ENCODE measurements around the gene VMO1. TPM values are rescaled to one million over a fixed set of nuclear protein-coding genes. Genes with fewer than 3 reads are reported as not detected.

Gene VMO1
- total RNA-seq, 1 donor from 2014 or later: 1.3 TPM

GRCh38 chr17:4827399-4827798, 41.2 kb upstream of the VMO1 start:
- no peak for DNase-seq (ENCODE audit: low spot score, unreplicated experiment)
- Mint-ChIP-seq H3K4me1 (ENCODE audit: low read depth) (peaks cover 4% of the 10 kb centered on the region), H3K27ac (no peak overlapping the region), H3K4me3 (ENCODE audit: low read depth) (no peak overlapping the region), H3K9me3 (ENCODE audit: low read depth) (no peaks in the 10 kb centered on the region), H3K36me3 (ENCODE audit: insufficient read depth) (peaks cover 2% of the 10 kb centered on the region), H3K27me3 (no peaks in the 10 kb centered on the region)
- no peak for TF ChIP-seq CTCF (IDR thresholded peaks at IDR 0.05; ENCODE audit: unreplicated experiment)

DNA sequence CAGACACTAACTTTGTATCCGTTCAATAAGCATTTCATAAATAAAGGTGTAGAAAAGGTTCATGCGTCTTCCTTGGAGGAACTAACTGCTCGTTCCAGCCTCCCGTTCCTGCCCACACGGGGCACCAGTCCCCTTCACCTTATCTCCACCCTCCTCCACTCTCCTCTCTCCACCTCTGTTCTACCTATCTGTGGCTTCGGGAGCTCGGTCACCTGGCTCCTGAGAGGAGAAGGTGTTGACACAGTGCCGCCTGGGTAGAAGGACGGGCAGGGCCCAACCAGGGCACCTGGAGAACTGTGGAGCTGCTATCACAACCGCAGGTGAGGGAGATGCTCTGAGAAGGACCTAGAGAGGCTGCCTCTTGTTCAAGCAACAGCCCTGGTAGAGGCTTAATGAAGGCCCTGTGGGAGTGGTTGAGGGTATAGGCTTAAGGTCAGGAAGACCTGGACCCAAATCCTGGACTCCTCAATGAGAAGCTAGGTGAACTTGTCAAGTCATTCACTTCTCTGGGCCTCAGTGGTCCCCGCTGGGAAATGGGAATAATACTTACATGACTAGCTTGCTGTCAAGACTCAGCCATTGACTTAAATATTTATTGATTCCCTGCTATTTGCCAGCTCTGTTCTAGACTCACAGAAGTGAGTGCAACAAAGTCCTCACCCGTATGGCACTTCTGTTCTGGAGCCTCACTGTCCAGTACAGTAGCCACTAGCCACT, 37.4 kb upstream of the VMO1 start:
- TF ChIP-seq CTCF (IDR thresholded peaks at IDR 0.05; ENCODE audit: unreplicated experiment): no peak
- no peak overlapping the region for H3K4me3 Mint-ChIP-seq (ENCODE audit: low read depth)
- H3K9me3 Mint-ChIP-seq (ENCODE audit: low read depth): no peaks in the 10 kb centered on the region
- H3K27me3 Mint-ChIP-seq: no peaks in the 10 kb centered on the region
- H3K36me3 Mint-ChIP-seq (ENCODE audit: insufficient read depth): peaks cover 4% of the 10 kb centered on the region
- H3K27ac Mint-ChIP-seq: no peak overlapping the region
- peaks cover 1% of the 10 kb centered on the region for H3K4me1 Mint-ChIP-seq (ENCODE audit: low read depth)
- no peak for DNase-seq (ENCODE audit: low spot score, unreplicated experiment)

GRCh38 chr17:4822835-4823234, 36.7 kb upstream of the VMO1 start:
- no peak for DNase-seq (ENCODE audit: low spot score, unreplicated experiment)
- Mint-ChIP-seq H3K27me3 (no peaks in the 10 kb centered on the region), H3K36me3 (ENCODE audit: insufficient read depth) (peaks cover 5% of the 10 kb centered on the region), H3K27ac (no peak overlapping the region), H3K4me1 (ENCODE audit: low read depth) (no peaks in the 10 kb centered on the region), H3K9me3 (ENCODE audit: low read depth) (no peaks in the 10 kb centered on the region), H3K4me3 (ENCODE audit: low read depth) (no peak overlapping the region)
- no peak for TF ChIP-seq CTCF (IDR thresholded peaks at IDR 0.05; ENCODE audit: unreplicated experiment)

- Mint-ChIP-seq H3K27ac (no peak overlapping the region), H3K27me3 (no peaks in the 10 kb centered on the region), H3K4me3 (ENCODE audit: low read depth) (no peak overlapping the region), H3K9me3 (ENCODE audit: low read depth) (no peaks in the 10 kb centered on the region), H3K4me1 (ENCODE audit: low read depth) (no peaks in the 10 kb centered on the region), H3K36me3 (ENCODE audit: insufficient read depth) (peaks cover 11% of the 10 kb centered on the region)
- no peak for DNase-seq (ENCODE audit: low spot score, unreplicated experiment)
- TF ChIP-seq CTCF (IDR thresholded peaks at IDR 0.05; ENCODE audit: unreplicated experiment): no peak
These were observed 32.1 kb upstream of the VMO1 start for GRCh38 chr17:4818276-4818675.

GRCh38 chr17:4816826-4817225, 30.7 kb upstream of the VMO1 start:
- Mint-ChIP-seq H3K27ac (no peak overlapping the region), H3K9me3 (ENCODE audit: low read depth) (no peaks in the 10 kb centered on the region), H3K27me3 (no peaks in the 10 kb centered on the region), H3K4me3 (ENCODE audit: low read depth) (no peak overlapping the region), H3K4me1 (ENCODE audit: low read depth) (no peaks in the 10 kb centered on the region), H3K36me3 (ENCODE audit: insufficient read depth) (peaks cover 9% of the 10 kb centered on the region)
- DNase-seq (ENCODE audit: low spot score, unreplicated experiment): no peak
- TF ChIP-seq CTCF (IDR thresholded peaks at IDR 0.05; ENCODE audit: unreplicated experiment): no peak

All from progenitor cell of endocrine pancreas (in vitro differentiated cells).